Stimulated activated CD8-positive, alpha-beta memory T cell treated with anti-CD3 and anti-CD28 coated beads, Interleukin-12 subunit alpha, Interleukin-12 subunit beta, amount 100 ng/mL, for 1 hour (primary cell): ENCODE data around the gene ADISSP.
"Not testable (repeated sequence)": the region's sequence is repeated elsewhere in the genome, so short reads cannot be mapped to it uniquely, and the experiment has no call there.

Experiments used
- DNase-seq: peaks from one replicate; pipeline ENCODE4 v3.0.0-alpha.2; 2020; ENCODE audit warnings: low read depth

ADISSP gene

GRCh38 chr20:3797592-3798372, 30.2 kb upstream of the ADISSP start:
- DNase-seq, result no peak

GRCh38 chr20:3797226-3797545, 29.6 kb upstream of the ADISSP start:
- DNase-seq, result no peak

- no peak for DNase-seq
These were observed 29.1 kb upstream of the ADISSP start for GRCh38 chr20:3796477-3797225.

GRCh38 chr20:3795511-3796468, 28.2 kb upstream of the ADISSP start, which contains the start of gene CDC25B:
CDC25B (plus strand) TSS chr20:3796310; CDS start chr20:3796532, 222 bp downstream.
- peak; percentile 85 for DNase-seq

- no peak for DNase-seq
These were observed 27.3 kb upstream of the ADISSP start for GRCh38 chr20:3794701-3795420.

- not testable (repeated sequence) for DNase-seq
These were observed 26.6 kb upstream of the ADISSP start for GRCh38 chr20:3794168-3794567.

- DNase-seq, result not testable (repeated sequence)
These were observed 21.6 kb upstream of the ADISSP start for GRCh38 chr20:3789201-3789600.

GRCh38 chr20:3788685-3789155, 21.2 kb upstream of the ADISSP start:
- DNase-seq, result no peak

- DNase-seq, result no peak
These were observed 19.9 kb upstream of the ADISSP start for GRCh38 chr20:3787324-3788014.

- peak; percentile 75 for DNase-seq
These were observed 19.2 kb upstream of the ADISSP start, which contains the start of gene CENPB for GRCh38 chr20:3786665-3787323. CENPB (minus strand) TSS chr20:3786740; CDS start chr20:3786483, 257 bp downstream.

GRCh38 chr20:3786126-3786484, 18.6 kb upstream of the ADISSP start:
- no peak for DNase-seq

- no peak for DNase-seq
These were observed 17.9 kb upstream of the ADISSP start for GRCh38 chr20:3785240-3786125.

GRCh38 chr20:3784863-3785239, 17.3 kb upstream of the ADISSP start:
- no peak for DNase-seq

- DNase-seq, result no peak
These were observed 16.8 kb upstream of the ADISSP start for GRCh38 chr20:3784216-3784853.

- DNase-seq, result no peak
These were observed 16.1 kb upstream of the ADISSP start for GRCh38 chr20:3783511-3784195.

- DNase-seq, result no peak
These were observed 15.5 kb upstream of the ADISSP start for GRCh38 chr20:3783068-3783489.

GRCh38 chr20:3782597-3782996, 15.0 kb upstream of the ADISSP start:
- no peak for DNase-seq
